ENCODE data around the gene CD6.

DNA sequence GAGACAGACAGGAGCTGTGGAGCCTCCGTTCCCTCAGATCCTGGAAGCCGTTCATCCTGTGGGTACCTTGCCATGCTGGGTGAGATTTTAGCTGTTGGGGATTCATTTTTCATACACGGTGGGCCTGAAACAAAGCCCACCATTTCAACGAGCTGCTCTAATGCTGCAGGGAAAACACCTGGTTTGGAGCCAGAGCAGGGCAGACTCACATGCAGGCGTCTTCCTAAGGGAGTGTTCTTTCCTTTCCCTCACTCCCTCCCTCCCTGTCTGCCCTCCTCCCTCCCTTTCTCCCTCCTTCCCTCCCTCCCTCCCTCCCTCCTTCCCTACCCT is 52.5 kb downstream of the CD6 start:
- TF ChIP-seq, protein P1, sequence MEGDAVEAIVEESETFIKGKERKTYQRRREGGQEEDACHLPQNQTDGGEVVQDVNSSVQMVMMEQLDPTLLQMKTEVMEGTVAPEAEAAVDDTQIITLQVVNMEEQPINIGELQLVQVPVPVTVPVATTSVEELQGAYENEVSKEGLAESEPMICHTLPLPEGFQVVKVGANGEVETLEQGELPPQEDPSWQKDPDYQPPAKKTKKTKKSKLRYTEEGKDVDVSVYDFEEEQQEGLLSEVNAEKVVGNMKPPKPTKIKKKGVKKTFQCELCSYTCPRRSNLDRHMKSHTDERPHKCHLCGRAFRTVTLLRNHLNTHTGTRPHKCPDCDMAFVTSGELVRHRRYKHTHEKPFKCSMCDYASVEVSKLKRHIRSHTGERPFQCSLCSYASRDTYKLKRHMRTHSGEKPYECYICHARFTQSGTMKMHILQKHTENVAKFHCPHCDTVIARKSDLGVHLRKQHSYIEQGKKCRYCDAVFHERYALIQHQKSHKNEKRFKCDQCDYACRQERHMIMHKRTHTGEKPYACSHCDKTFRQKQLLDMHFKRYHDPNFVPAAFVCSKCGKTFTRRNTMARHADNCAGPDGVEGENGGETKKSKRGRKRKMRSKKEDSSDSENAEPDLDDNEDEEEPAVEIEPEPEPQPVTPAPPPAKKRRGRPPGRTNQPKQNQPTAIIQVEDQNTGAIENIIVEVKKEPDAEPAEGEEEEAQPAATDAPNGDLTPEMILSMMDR (IDR thresholded peaks at IDR 0.05; ENCODE audit: insufficient read depth, low read depth, low read length) = no peak
- no peak for TF ChIP-seq EZH2 (IDR thresholded peaks at IDR 0.05; ENCODE audit: insufficient read depth, low read length)
